GM13976 (cell line): ENCODE results near the gene RARS1.

Source experiments
- DNase-seq: peaks from one replicate; pipeline ENCODE4 v3.0.0; 2012; ENCODE audit warnings: low spot score
- in situ Hi-C: fragments of 300-500 bp; cut with MboI; formaldehyde crosslinking; loops from one replicate; pipeline ENCODE4 v1.12.0; 2022; ENCODE audit warnings: low sequenced_read_pairs, mixed read lengths, inconsistent platforms; ENCODE audit not compliant: unreplicated experiment
- TF ChIP-seq, protein P1 (sequence below): IDR thresholded peaks from 2 replicates; pipeline ENCODE4 v1.5.1; 2012; ENCODE audit warnings: borderline replicate concordance, mild to moderate bottlenecking; ENCODE audit not compliant: insufficient read depth; ENCODE audit errors: extremely low read depth, missing control alignments, control extremely low read depth

RARS1 gene

DNA sequence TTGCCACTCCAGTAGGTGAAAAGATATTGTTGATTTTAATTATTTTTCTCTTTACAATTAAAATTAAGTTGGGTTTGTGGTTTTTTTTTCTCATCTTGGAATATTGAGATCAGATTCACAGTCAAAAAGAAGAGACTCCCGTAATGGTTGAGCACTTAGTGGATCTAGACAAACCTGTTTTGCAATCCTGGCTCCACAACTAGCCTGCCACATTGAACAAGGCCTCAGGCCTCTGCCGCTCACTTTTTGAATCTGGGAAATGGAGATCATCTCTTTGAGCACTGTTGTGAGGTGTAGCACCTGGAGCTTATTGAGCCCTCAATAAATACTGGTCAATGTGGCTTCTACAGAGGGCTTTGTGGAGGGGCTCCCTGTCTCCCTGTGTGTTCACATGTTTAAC, 37.1 kb upstream of the RARS1 start:
- TF ChIP-seq, protein P1, sequence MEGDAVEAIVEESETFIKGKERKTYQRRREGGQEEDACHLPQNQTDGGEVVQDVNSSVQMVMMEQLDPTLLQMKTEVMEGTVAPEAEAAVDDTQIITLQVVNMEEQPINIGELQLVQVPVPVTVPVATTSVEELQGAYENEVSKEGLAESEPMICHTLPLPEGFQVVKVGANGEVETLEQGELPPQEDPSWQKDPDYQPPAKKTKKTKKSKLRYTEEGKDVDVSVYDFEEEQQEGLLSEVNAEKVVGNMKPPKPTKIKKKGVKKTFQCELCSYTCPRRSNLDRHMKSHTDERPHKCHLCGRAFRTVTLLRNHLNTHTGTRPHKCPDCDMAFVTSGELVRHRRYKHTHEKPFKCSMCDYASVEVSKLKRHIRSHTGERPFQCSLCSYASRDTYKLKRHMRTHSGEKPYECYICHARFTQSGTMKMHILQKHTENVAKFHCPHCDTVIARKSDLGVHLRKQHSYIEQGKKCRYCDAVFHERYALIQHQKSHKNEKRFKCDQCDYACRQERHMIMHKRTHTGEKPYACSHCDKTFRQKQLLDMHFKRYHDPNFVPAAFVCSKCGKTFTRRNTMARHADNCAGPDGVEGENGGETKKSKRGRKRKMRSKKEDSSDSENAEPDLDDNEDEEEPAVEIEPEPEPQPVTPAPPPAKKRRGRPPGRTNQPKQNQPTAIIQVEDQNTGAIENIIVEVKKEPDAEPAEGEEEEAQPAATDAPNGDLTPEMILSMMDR, result no peak
- in situ Hi-C loops, result no loop called here
- no peak for DNase-seq

DNA sequence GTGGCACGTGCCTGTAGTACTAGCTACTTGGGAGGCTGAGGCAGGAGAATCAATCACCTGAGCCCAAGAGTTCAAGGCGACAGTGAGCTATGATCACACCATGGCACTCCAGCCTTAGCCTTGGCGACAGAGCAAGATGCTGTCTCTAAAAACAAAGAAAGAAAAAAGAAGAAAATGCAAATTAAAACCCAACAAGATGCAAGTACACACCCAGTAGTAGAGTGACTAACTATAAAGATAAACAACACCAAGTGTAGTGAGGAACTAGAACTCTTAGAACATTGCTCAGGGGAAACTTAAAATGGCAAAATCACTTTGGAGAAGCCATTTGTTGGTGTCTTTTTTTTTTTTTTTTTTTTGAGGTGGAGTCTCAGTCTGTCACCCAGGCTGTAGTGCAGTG, 34.7 kb upstream of the RARS1 start:
- TF ChIP-seq, protein P1, result no peak
- no peak for DNase-seq
- in situ Hi-C loops, result no loop called here

DNA sequence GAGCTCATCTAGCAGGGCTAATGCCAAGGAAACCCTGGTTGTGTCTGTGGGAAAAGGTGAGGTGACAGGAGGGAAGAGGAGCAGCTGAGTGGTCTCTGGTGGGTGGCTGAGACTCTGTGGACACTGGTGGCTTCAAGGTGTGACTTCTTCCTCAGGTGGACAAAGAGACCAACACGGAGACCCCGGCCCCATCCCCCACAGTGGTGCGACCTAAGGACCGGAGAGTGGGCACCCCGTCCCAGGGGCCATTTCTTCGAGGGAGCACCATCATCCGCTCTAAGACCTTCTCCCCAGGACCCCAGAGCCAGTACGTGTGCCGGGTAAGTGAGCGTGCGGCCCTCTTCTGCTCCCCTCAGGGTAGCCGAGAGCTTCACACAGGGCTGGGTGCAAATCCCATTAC, 31.1 kb upstream of the RARS1 start:
- TF ChIP-seq, protein P1, result no peak
- DNase-seq, result no peak
- in situ Hi-C loops, result no loop called here

DNA sequence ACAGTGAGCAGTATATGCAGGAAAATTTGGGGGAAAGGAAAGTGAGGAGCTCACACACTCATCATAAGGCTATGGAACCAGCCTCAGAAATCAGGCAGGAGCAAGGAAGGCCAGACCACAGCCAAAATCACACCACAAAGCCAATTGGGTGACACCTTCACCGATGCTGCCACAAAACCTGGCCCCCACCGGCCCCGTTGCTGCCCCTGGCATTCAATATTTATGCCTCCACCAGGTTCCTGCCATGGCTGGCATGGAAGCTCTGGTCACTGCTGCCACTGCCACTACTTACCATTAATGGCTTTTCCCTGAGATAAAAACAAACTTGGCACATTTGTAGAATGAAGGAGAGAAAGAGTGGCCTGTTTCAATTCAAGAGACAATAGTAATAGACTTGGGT, 28.7 kb upstream of the RARS1 start:
- no peak for DNase-seq
- in situ Hi-C loops, result no loop called here
- TF ChIP-seq, protein P1, result no peak

DNA sequence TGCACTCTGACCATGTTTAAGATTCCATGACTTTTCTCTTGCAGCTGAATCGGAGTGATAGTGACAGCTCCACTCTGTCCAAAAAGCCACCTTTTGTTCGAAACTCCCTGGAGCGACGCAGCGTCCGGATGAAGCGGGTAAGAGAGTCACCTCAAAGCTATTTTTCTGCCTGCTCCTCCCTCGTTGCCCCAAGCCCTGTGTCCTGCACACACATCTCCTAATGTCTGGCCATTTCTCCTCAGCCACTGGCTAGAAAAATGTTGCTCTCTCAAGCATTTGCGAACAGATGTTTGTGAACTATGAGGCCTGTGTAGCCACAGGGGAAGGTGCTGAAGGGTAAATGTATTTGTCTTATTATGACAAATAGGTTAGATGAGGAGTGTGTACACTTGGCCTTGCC, 25.7 kb upstream of the RARS1 start:
- TF ChIP-seq, protein P1, result no peak
- no peak for DNase-seq
- in situ Hi-C loops, result no loop called here

DNA sequence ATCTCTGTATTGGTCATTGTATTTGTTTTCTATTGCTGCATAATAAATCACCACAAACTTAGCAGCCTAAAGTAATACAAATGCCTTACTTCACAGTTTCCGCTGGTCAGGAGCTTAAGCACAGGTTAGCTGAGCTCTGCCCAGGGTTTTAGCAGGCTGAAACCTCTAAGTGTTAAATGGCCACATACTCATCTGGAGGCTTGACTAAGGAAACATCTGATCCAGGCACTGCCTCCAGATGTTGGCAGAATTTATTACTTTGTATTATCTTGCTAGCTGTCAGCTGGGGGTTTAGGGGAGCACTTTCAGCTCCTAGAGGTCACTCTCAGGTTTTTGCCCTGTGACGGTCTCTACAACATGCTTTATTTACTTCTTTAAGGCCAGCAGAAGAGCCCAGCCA, 23.2 kb upstream of the RARS1 start:
- DNase-seq, result no peak
- TF ChIP-seq, protein P1, result no peak
- in situ Hi-C loops, result no loop called here

DNA sequence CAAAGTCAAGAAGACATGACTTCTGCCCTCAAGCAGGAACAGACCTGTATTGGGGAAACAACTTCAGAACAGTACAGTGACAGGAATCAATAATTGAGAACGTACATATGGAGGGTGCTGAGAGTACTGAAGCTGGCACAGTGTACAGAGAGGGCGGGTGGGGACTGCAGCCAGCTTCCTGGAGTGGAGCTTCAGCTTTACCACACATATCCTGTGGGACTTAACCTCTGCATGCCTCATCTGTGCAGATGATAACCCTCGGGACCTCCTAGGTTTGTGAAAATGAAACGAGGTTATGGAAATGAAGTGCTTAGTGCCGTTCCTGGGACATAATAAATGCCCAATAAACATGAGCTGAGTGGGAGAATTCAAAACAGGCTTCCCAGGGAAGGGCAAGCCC, 22.1 kb upstream of the RARS1 start:
- TF ChIP-seq, protein P1, result no peak
- no peak for DNase-seq
- in situ Hi-C loops, result no loop called here
